GM18861 (cell line): ENCODE measurements around the gene PARVB.

Experiments
- ATAC-seq: cut with Tn5 transposase; IDR thresholded peaks from one replicate; pipeline ENCODE4 v1.9.1; 2021; ENCODE audit not compliant: unreplicated experiment

Gene PARVB

GRCh38 chr22:44211256-44211945 is 187.3 kb downstream of the PARVB start:
- ATAC-seq, result no peak

GRCh38 chr22:44211946-44212930 is 188.1 kb downstream of the PARVB start:
- no peak for ATAC-seq

GRCh38 chr22:44212936-44213335 is 188.8 kb downstream of the PARVB start:
- ATAC-seq, result no peak

- ATAC-seq, result no peak
These were observed 189.5 kb downstream of the PARVB start for GRCh38 chr22:44213489-44214043.

GRCh38 chr22:44214187-44214586 is 190.1 kb downstream of the PARVB start:
- ATAC-seq, result no peak

- ATAC-seq, result no peak
These were observed 190.7 kb downstream of the PARVB start for GRCh38 chr22:44214764-44215163.

GRCh38 chr22:44215287-44215686 is 191.2 kb downstream of the PARVB start:
- ATAC-seq, result no peak

- no peak for ATAC-seq
These were observed 193.2 kb downstream of the PARVB start for GRCh38 chr22:44217346-44217745.

- no peak for ATAC-seq
These were observed 194.0 kb downstream of the PARVB start for GRCh38 chr22:44218071-44218470.

- no peak for ATAC-seq
These were observed 195.2 kb downstream of the PARVB start for GRCh38 chr22:44219101-44219870.

GRCh38 chr22:44220727-44221680 is 196.9 kb downstream of the PARVB start:
- ATAC-seq, result no peak

- ATAC-seq, result no peak
These were observed 197.8 kb downstream of the PARVB start for GRCh38 chr22:44221710-44222475.
